T-helper 1 cell treated with Interleukin-12 subunit alpha and Interleukin-12 subunit beta and Interleukin-4 antibody, amounts not matched to agents 30 ng/mL and 1 ng/mL, for 36 hours (primary cell): ENCODE measurements around the gene ARHGEF39. TPM values are rescaled to one million over a fixed set of nuclear protein-coding genes. Genes with fewer than 3 reads are reported as not detected.
"Not testable (repeated sequence)": the region's sequence is repeated elsewhere in the genome, so short reads cannot be mapped to it uniquely, and the experiment has no call there.

Experiments
- intact Hi-C: fragments of 100-400 bp; cut with micrococcal nuclease; formaldehyde crosslinking; loops from one replicate; pipeline ENCODE4 v1.15.1; 2024
- total RNA-seq: library from RNA; stranded (reverse); gene quantifications from 2 replicates; pipeline ENCODE4 v1.2.3, GENCODE V29; 2022

ARHGEF39 gene
- total RNA-seq, 1 donor from 2014 or later, result 8.7 TPM

GRCh38 chr9:35653611-35654010 lies 11.4 kb downstream of the ARHGEF39 start:
- intact Hi-C loops, result loop anchor here (10.0 kb wide), 2 partner anchors 949 to 1029 kb away; partner anchors contain the start of genes ARID3C and DCTN3

- intact Hi-C loops, result loop anchor here (10.0 kb wide), 2 partner anchors 948 to 1028 kb away; partner anchors contain the start of genes ARID3C and DCTN3
Measured at GRCh38 chr9:35652829-35653209, 12.2 kb downstream of the ARHGEF39 start.

DNA sequence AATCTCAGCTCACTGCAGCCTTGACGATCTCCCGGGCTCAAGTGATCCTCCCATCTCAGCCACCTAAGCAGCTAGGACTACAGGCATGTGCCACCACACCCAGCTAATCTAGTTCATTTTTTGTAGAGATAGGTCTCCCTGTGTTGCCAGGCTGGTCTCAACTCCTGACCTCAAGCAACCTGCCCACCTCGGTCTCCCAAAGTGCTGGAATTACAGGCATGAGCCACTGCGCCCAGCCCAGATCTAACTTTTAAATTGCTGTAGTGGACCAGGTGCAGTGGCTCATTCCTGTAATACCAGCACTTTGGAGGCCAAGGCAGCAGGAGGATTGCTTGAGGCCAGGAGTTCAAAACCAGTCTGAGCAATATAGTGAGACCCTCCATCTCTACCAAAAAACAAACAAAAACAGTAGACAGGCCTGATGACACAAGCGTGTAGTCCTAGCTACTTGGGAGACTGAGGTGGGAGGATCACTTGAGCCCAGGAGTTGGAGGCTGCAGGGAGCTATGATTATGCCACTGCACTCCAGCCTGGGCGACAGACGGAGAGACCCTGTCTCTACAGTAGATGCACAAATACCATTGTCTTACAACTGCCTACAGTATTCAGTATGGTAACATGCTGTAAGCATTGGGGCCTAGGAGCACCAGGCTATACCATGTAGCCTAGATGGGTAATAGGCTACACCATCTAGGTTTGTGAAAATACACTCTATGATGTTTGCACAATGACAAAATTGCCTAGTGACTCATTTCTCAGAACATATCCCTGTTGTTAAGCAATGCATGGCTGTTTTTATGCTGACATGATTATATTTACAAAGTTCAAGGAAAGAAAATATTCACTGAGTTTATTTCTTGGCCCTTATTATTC lies 12.8 kb downstream of the ARHGEF39 start:
- intact Hi-C loops, result loop anchor here (10.0 kb wide), 2 partner anchors 947 to 1027 kb away; partner anchors contain the start of genes ARID3C and DCTN3

DNA sequence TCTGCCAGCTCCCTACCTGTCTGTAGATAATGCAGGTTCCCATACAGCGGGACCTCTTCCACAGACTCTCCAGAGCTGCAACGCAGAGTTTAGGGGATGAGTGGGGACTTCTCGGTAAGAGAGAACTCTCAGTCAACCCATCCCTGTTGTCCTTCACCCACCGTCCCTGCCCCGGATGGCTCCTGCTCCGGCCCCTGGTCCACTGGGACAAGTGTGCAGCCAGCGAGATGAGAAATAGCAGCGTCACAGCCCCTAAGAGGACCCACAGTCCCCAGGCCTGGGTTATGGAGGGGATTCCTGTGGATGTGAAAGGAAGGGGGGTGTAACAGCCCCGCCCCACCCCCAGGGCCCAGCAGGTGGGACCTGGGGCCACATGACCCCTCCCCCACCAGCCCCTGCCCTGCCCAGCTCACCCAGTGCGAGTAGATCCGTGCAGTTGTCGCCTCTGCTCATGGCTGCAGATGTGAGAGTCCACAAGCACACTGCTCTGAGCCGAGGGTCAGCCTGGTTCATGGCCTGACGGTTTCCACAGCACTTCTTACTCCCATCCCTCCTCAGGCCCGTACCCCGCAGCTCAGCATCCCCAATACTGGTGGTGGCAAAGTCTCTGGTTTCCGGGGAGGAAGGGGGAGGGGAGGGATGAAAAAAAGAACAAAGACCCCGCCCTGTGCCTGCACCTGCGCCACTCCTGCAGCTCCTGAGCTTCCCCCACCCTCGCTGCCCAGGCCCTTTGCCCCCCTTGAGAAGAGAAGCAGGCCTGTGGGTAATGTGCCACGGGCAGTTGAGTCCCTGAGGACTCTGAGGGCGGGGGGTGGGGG lies 14.4 kb downstream of the ARHGEF39 start, which contains the start of gene SIT1:
SIT1 (minus strand) TSS at position 591 of the 818 bp plus-strand sequence; CDS start at position 513, 78 bp downstream.
- intact Hi-C loops, result loop anchor here (10.0 kb wide), 2 partner anchors 946 to 1026 kb away; partner anchors contain the start of genes ARID3C and DCTN3

- intact Hi-C loops, result loop anchor here (1.0 to 10.0 kb wide), 5 partner anchors 163 to 1025 kb away; partner anchors contain the start of genes ARID3C, CLTA, DCTN3 and GNE
Measured at GRCh38 chr9:35649431-35650340, 15.3 kb downstream of the ARHGEF39 start.

DNA sequence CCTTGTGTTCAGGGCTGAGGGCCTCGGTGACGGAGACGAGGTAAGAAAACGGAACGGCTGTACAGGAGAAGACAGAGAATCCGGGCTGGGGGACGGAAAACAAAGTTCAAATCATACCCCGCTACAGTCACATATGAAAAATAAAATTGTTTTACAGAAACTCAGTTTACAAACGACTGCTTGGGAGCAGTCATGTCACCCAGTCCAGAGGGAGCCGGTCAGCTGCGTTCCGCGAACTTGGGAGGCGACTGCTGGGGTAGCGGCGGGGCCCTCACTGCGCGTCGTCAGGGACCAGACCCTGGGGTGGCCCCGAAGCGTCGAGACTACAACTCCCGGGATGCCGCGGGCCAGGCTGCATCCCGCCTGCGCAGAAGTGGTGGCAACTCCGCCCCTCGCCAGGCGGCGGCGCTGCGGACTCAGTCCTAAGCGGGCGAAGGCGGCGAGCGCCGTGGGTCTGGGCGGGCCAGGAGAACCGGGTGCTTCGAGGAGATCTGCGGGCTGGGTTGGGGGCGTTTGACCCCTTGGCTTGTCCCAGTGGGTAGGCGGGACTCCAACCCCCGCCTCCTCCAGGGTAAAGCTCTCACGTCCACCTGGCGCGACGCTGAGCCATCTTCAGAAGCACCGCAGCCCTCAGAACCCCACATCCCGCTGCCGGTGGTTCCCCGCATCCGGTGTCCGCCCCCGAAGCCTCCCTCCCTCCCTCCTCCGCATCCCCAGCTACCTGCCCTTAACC lies 18.3 kb downstream of the ARHGEF39 start:
- intact Hi-C loops, result loop anchor here (1.0 to 5.0 kb wide), 13 partner anchors 7 to 1318 kb away; partner anchors contain the start of genes ARHGEF39, CLTA, CREB3 and GBA2

- intact Hi-C loops, result loop anchor here (1.0 to 5.0 kb wide), 10 partner anchors 19 to 1317 kb away; partner anchors contain the start of genes ARHGEF39, CLTA, CREB3 and GBA2
Measured at GRCh38 chr9:35646153-35646532, 18.9 kb downstream of the ARHGEF39 start.

DNA sequence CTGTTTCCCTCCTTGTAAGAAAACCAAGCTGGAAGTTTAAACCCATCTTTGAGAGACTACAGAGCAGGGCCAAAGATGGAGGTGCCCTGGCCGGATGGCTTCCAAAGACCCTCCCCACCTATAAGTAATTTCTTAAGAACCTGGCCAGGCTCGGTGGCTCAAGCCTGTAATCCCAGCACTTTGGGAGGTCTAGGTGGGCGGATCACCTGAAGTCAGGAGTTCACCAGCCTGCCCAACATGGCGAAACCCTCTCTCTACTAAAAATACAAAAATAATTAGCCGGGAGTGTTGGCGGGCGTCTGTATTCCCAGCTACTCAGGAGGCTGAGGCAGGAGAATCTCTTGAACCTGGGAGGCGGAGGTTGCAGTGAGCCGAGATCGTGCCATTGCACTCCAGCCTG lies 19.3 kb downstream of the ARHGEF39 start:
- intact Hi-C loops, result loop anchor here (1.0 to 5.0 kb wide), 10 partner anchors 19 to 1317 kb away; partner anchors contain the start of genes ARHGEF39, CLTA, CREB3 and GBA2

- intact Hi-C loops, result no loop called here
Measured at GRCh38 chr9:35643046-35643445, 21.9 kb downstream of the ARHGEF39 start.

- intact Hi-C loops, result not testable (repeated sequence)
Measured at GRCh38 chr9:35641478-35641877, 23.5 kb downstream of the ARHGEF39 start.

DNA sequence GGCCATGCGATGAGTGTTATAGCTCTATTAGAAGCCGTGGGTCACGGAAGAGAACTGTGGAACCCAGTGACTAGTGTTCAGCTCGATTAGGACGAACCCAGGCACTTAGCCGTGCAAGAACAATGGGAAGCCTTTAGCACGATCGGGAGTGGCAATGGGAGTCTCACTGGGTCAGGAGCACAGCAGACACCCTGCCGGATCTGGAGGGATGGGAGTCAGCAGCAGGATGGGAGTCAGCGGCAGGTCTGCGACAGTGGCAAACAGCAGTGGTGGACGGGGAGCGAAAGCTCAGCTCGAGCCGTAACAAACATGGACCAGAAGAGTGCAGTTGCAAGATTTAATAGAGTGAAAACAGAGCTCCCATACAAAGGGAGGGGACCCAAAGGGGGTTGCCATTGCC lies 24.6 kb downstream of the ARHGEF39 start:
- intact Hi-C loops, result not testable (repeated sequence)

- intact Hi-C loops, result loop anchor here (1.0 kb wide), 1 partner anchor 8 kb away; no protein-coding TSS in a partner anchor
Measured at GRCh38 chr9:35639631-35640030, 25.4 kb downstream of the ARHGEF39 start.

- intact Hi-C loops, result loop anchor here (1.0 kb wide), 1 partner anchor 8 kb away; no protein-coding TSS in a partner anchor
Measured at GRCh38 chr9:35639225-35639624, 25.8 kb downstream of the ARHGEF39 start.

DNA sequence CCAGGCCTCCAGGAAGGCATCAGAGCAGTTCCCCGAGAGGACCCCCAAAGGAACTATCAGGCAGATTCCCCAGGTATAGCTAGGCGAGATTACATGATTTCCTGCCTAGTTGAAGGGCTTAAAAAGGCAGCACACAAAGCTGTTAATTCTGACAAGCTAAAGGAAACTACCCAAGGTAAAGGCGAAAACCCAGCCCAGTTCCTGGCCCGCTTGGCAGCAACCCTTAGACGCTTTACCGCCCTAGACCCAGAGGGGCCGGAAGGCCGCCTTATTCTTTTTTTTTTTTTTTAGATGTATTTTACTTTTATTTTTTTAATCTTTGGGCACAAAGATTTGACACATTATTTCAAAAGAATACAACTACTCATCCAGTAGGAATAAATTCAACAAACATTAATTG lies 26.2 kb downstream of the ARHGEF39 start:
- intact Hi-C loops, result loop anchor here (1.0 kb wide), 1 partner anchor 9 kb away; no protein-coding TSS in a partner anchor

- intact Hi-C loops, result not testable (repeated sequence)
Measured at GRCh38 chr9:35637427-35637955, 27.5 kb downstream of the ARHGEF39 start.

DNA sequence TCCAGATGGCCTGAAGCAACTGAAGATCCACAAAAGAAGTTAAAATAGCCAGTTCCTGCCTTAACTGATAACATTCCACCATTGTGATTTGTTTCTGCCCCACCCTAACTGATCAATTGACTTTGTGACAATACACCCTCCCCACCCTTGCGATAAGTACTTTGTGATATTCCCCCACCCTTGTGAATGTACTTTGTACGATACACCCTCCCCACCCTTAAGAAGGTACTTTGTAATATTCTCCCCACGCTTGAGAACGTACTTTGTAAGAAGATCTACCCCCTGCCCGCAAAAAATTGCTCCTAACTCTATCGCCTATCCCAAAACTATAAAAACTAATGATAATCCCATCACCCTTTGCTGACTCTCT lies 28.1 kb downstream of the ARHGEF39 start:
- intact Hi-C loops, result not testable (repeated sequence)

DNA sequence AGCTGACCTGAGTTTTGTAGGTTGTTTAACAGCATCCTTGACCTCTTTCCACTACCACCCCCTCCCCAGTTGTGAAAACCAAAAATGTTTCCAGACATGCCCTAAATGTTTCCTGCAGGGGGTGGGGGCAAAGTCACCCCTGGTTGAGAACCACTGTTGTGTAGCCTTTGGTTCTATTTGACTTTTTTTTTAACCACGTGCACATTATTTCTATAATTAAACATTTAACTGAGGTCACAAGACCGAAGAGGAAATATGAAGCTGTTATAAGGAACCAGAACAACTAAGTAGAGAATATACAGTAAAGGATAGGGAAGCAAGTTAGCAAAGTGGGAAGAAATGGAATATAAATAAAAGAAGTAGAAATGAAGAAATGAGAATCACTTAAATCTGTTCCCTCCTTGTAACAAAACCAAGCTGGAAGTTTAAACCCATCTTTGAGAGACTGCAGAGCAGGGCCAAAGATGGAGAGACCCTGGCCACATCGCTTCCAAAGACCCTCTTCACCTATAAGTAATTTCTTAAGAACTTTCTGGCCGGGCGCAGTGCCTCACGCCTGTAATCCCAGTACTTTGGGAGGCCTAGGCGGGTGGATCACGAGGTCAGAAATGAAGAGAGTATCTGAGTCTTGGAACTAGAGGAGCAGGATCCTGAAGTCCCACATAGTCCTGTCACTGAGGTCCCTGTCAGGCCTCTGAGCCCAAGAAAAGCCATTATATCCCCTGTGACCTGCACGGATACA lies 28.7 kb downstream of the ARHGEF39 start:
- intact Hi-C loops, result no loop called here

- intact Hi-C loops, result no loop called here
Measured at GRCh38 chr9:35635730-35636129, 29.3 kb downstream of the ARHGEF39 start.
